OCI-LY1 (cell line): ENCODE data around the gene ZNF619.

Experiments
- EZH2 ChIP-seq: fragments of 200-600 bp; sonication (generic), shearing (Covaris generic); IDR thresholded peaks from 2 replicates; pipeline ENCODE4 v1.8.0; 2017; ENCODE audit warnings: borderline replicate concordance, mixed run types, mild to moderate bottlenecking, antibody characterized with exemption, low read length, moderate library complexity, mixed read lengths
- TF ChIP-seq, protein P1 (sequence below): fragments of 200-600 bp; sonication (generic), shearing (Covaris generic); IDR thresholded peaks from 2 replicates; pipeline ENCODE4 v1.5.1; 2017; ENCODE audit warnings: mild to moderate bottlenecking, antibody characterized with exemption, low read length, moderate library complexity, mixed read lengths

DNA sequence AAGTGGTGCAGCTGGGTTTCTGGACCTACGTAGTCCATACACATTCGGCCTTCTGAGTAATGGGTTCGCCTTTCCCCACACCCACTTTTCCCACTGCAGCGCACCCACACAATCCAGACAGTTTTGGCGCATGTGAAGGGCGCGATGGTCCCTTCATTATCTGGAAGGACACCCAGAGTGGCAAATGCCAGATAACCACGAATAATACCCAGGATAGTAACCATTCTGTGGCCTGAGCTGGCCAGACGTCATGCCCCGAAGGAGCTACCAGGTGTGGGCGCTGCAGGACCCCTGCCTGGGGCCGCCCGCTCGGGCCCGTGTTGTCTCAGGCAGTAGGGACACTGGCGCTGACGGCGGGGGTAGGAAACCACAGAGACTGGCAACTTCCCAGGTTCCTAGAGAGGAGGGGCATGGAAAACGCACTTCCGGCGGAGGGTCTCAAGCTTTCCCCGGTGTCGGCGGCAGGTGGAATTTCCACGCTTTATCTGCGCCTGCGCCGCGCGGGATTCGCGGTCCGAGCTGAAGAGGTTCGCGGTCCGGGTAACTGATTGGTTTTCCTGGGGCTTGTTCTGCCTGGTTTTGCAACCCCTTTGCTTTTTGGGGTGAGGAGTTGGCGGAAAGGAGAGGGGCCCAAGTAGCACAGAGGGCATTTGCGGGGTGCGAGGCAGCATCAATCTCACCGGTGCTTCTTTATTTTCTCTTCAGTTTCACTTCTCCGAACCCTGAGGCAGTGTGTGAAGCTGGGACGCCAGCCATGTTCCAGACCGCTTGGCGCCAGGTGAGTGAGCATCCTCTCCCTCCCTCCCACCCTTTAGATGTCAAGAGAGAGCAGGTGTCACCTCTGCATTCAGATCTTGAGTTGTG is 28.9 kb downstream of the ZNF619 start, which contains the start of gene ZNF620:
- TF ChIP-seq, protein P1, sequence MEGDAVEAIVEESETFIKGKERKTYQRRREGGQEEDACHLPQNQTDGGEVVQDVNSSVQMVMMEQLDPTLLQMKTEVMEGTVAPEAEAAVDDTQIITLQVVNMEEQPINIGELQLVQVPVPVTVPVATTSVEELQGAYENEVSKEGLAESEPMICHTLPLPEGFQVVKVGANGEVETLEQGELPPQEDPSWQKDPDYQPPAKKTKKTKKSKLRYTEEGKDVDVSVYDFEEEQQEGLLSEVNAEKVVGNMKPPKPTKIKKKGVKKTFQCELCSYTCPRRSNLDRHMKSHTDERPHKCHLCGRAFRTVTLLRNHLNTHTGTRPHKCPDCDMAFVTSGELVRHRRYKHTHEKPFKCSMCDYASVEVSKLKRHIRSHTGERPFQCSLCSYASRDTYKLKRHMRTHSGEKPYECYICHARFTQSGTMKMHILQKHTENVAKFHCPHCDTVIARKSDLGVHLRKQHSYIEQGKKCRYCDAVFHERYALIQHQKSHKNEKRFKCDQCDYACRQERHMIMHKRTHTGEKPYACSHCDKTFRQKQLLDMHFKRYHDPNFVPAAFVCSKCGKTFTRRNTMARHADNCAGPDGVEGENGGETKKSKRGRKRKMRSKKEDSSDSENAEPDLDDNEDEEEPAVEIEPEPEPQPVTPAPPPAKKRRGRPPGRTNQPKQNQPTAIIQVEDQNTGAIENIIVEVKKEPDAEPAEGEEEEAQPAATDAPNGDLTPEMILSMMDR: peak; percentile 77
- no peak for TF ChIP-seq EZH2
